WTC11 (cell line): ENCODE measurements around the gene OR10R2. TPM values are rescaled to one million over a fixed set of nuclear protein-coding genes. Genes with fewer than 3 reads are reported as not detected.

Experiments
- ATAC-seq: fragments of 200-7000 bp; cut with Tn5 transposase; 2 replicates; pipeline ENCODE4 v1.10.0; 2021; ENCODE audit warnings: mild to moderate bottlenecking, moderate library complexity
- CTCF ChIA-PET: fragments of 300-600 bp; sonication (Branson Sonifier 250); formaldehyde crosslinking; loops from one replicate; lab custom pipeline; 2021; ENCODE audit warnings: antibody characterized with exemption; lab: Charles Lee
- POLR2A ChIA-PET: fragments of 350-600 bp; sonication (Branson Sonifier 250); formaldehyde crosslinking; loops from one replicate; lab custom pipeline; 2021; ENCODE audit warnings: antibody characterized with exemption; lab: Charles Lee
- DNase-seq: peaks from one replicate; pipeline ENCODE4 v3.0.0; 2021; ENCODE audit warnings: low spot score
- H3K27ac Mint-ChIP-seq: 2 replicates; pipeline ENCODE4 v1.8.0; 2021; ENCODE audit warnings: mixed read lengths
- H3K27me3 Mint-ChIP-seq: 2 replicates; pipeline ENCODE4 v1.8.0; 2021; ENCODE audit warnings: low read depth, mild to moderate bottlenecking, moderate library complexity, mixed read lengths
- H3K36me3 Mint-ChIP-seq: 2 replicates; pipeline ENCODE4 v1.8.0; 2021; ENCODE audit warnings: mixed read lengths
- H3K4me1 Mint-ChIP-seq: 2 replicates; pipeline ENCODE4 v1.8.0; 2022; ENCODE audit warnings: mixed read lengths
- H3K4me3 Mint-ChIP-seq: 2 replicates; pipeline ENCODE4 v1.8.0; 2021; ENCODE audit warnings: mild to moderate bottlenecking, moderate library complexity, mixed read lengths
- H3K9me3 Mint-ChIP-seq: 2 replicates; pipeline ENCODE4 v1.8.0; 2021; ENCODE audit warnings: mixed read lengths
- EMX1 ChIP-seq: fragments of 250-450 bp; sonication (Bioruptor Pico); IDR thresholded peaks from 2 replicates; pipeline ENCODE4 v1.8.0; 2021; ENCODE audit warnings: mild to moderate bottlenecking
- FOXJ3 ChIP-seq: sonication (generic); formaldehyde crosslinking; IDR thresholded peaks from 2 replicates; pipeline ENCODE4 v1.9.0; 2021; ENCODE audit warnings: missing genetic modification reagents, mild to moderate bottlenecking, borderline replicate concordance
- FOXK1 ChIP-seq: sonication (generic); formaldehyde crosslinking; IDR thresholded peaks from 2 replicates; pipeline ENCODE4 v1.8.0; 2022; ENCODE audit warnings: mild to moderate bottlenecking, moderate library complexity, missing genetic modification reagents
- KAT7 ChIP-seq: sonication (generic); formaldehyde crosslinking; IDR thresholded peaks from 2 replicates; pipeline ENCODE4 v1.8.1; 2023; ENCODE audit warnings: missing genetic modification reagents, mild to moderate bottlenecking, borderline replicate concordance
- MYBL2 ChIP-seq: sonication (generic); formaldehyde crosslinking; IDR thresholded peaks from 2 replicates; pipeline ENCODE4 v1.8.1; 2023; ENCODE audit warnings: mild to moderate bottlenecking, moderate library complexity, missing genetic modification reagents
- NR3C1 ChIP-seq: sonication (generic); formaldehyde crosslinking; conservative IDR thresholded peaks from 2 replicates; pipeline ENCODE4 v1.8.1; 2023; ENCODE audit warnings: low read depth, mild to moderate bottlenecking, missing genetic modification reagents
- TEAD4 ChIP-seq: sonication (generic); formaldehyde crosslinking; IDR thresholded peaks from 2 replicates; pipeline ENCODE4 v1.8.0; 2022; ENCODE audit warnings: mild to moderate bottlenecking, missing genetic modification reagents
- ZNF317 ChIP-seq: sonication (generic); formaldehyde crosslinking; IDR thresholded peaks from 2 replicates; pipeline ENCODE4 v1.8.1; 2023; ENCODE audit warnings: low read depth, mild to moderate bottlenecking, moderate library complexity, missing genetic modification reagents, borderline replicate concordance
- total RNA-seq: library from RNA; stranded (reverse); gene quantifications from 3 replicates; pipeline ENCODE4 v1.2.3, GENCODE V29; 2021
- TF ChIP-seq, protein P1 (sequence below): sonication (generic); formaldehyde crosslinking; IDR thresholded peaks from 2 replicates; pipeline ENCODE4 v1.8.1; 2022; ENCODE audit warnings: mild to moderate bottlenecking, missing genetic modification reagents, moderate library complexity, borderline replicate concordance
- TF ChIP-seq, protein P2 (sequence below): sonication (generic); formaldehyde crosslinking; IDR thresholded peaks from 2 replicates; pipeline ENCODE4 v1.8.1; 2023; ENCODE audit warnings: mild to moderate bottlenecking, missing genetic modification reagents, borderline replicate concordance
- TF ChIP-seq, protein P3 (sequence below): fragments of 250-450 bp; sonication (Bioruptor Pico); IDR thresholded peaks from 2 replicates; pipeline ENCODE4 v1.9.0; 2021; ENCODE audit warnings: mild to moderate bottlenecking
- TF ChIP-seq, protein P4 (sequence below): sonication (generic); formaldehyde crosslinking; IDR thresholded peaks from 2 replicates; pipeline ENCODE4 v1.8.1; 2022; ENCODE audit warnings: missing genetic modification reagents, borderline replicate concordance
- TF ChIP-seq, protein P5 (sequence below): sonication (generic); formaldehyde crosslinking; IDR thresholded peaks from 2 replicates; pipeline ENCODE4 v1.8.0; 2023; ENCODE audit warnings: mild to moderate bottlenecking, missing genetic modification reagents

OR10R2 gene
- total RNA-seq, 1 experiment from 2014 or later: not detected

DNA sequence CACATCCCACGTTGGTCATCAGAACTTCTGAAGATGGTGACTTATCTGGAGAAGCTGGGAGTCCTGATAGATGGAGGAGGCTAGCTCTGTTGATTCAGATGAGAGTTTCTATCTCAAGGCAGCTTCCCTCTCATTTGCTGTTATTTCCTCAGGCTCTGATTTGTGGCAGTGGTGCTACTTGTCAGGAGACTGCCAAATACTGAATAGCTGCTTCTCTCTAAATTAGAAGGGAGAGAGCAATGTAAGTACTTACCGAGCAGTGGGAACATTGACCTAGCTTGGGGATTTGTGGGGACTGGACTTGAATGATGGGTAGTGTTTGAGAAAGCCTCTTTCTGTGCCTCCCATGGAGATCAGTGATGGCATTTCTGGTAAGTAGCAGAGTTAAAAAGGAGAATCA, 10.5 kb upstream of the OR10R2 start, which contains the start of gene OR10K1 (continued):
- TF ChIP-seq, protein P1, sequence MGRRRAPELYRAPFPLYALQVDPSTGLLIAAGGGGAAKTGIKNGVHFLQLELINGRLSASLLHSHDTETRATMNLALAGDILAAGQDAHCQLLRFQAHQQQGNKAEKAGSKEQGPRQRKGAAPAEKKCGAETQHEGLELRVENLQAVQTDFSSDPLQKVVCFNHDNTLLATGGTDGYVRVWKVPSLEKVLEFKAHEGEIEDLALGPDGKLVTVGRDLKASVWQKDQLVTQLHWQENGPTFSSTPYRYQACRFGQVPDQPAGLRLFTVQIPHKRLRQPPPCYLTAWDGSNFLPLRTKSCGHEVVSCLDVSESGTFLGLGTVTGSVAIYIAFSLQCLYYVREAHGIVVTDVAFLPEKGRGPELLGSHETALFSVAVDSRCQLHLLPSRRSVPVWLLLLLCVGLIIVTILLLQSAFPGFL (CRISPR knock-in tag): no peak
- TF ChIP-seq, protein P2, sequence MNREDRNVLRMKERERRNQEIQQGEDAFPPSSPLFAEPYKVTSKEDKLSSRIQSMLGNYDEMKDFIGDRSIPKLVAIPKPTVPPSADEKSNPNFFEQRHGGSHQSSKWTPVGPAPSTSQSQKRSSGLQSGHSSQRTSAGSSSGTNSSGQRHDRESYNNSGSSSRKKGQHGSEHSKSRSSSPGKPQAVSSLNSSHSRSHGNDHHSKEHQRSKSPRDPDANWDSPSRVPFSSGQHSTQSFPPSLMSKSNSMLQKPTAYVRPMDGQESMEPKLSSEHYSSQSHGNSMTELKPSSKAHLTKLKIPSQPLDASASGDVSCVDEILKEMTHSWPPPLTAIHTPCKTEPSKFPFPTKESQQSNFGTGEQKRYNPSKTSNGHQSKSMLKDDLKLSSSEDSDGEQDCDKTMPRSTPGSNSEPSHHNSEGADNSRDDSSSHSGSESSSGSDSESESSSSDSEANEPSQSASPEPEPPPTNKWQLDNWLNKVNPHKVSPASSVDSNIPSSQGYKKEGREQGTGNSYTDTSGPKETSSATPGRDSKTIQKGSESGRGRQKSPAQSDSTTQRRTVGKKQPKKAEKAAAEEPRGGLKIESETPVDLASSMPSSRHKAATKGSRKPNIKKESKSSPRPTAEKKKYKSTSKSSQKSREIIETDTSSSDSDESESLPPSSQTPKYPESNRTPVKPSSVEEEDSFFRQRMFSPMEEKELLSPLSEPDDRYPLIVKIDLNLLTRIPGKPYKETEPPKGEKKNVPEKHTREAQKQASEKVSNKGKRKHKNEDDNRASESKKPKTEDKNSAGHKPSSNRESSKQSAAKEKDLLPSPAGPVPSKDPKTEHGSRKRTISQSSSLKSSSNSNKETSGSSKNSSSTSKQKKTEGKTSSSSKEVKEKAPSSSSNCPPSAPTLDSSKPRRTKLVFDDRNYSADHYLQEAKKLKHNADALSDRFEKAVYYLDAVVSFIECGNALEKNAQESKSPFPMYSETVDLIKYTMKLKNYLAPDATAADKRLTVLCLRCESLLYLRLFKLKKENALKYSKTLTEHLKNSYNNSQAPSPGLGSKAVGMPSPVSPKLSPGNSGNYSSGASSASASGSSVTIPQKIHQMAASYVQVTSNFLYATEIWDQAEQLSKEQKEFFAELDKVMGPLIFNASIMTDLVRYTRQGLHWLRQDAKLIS: no peak
- TF ChIP-seq KAT7 (CRISPR knock-in tag) (no peak), ZNF317 (CRISPR knock-in tag) (no peak)

DNA sequence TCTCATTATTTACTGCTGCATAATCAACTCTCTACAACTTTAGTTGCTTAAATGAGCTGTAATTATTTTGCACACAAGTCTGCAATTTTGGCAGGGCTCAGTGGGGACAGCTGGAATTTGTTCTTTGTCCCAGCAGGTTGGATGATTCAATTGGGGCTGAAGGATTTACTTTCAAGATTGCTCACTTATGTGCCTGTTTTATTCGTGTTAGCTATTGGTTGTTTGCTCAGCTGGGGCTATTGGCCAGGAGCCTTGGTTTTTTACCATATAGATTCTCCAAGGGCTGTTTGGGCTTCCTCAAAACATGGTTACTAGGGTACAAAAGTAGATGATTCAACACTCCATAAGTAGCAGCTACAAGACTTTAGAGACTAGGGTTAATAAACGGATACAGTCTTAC, 13.4 kb downstream of the OR10R2 start:
- ChIA-PET POLR2A (no interaction called here), CTCF (interaction anchor here (3.8 kb wide), 1 partner anchor 11 kb away, joined by 12 read pairs; no protein-coding TSS in a partner anchor)
- no peaks in the 10 kb centered on the region for H3K36me3 Mint-ChIP-seq
- ATAC-seq (no peak), DNase-seq (no peak)
- H3K27ac Mint-ChIP-seq: no peak overlapping the region
- H3K4me1 Mint-ChIP-seq: peaks cover 23% of the 10 kb centered on the region
- H3K27me3 Mint-ChIP-seq: no peaks in the 10 kb centered on the region
- TF ChIP-seq, protein P3, sequence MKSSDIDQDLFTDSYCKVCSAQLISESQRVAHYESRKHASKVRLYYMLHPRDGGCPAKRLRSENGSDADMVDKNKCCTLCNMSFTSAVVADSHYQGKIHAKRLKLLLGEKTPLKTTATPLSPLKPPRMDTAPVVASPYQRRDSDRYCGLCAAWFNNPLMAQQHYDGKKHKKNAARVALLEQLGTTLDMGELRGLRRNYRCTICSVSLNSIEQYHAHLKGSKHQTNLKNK (CRISPR knock-in tag): no peak
- TF ChIP-seq FOXK1: no peak
- no peak for TF ChIP-seq NR3C1 (CRISPR knock-in tag)
- H3K4me3 Mint-ChIP-seq: no peak overlapping the region
- peaks cover 1% of the 10 kb centered on the region for H3K9me3 Mint-ChIP-seq

DNA sequence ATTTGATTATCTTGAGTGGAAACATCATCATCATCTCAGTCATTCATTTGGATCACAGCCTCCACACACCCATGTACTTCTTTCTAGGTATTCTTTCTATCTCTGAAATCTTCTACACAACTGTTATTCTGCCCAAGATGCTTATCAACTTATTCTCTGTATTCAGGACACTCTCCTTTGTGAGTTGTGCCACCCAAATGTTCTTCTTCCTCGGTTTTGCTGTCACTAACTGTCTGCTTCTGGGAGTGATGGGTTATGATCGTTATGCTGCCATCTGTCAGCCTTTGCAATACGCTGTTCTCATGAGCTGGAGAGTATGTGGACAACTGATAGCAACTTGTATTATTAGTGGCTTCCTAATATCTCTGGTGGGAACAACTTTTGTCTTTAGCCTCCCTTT, 19.3 kb downstream of the OR10R2 start:
- CTCF ChIA-PET: interaction anchor here (3.0 kb wide), 1 partner anchor 288 kb away, joined by 9 read pairs; no protein-coding TSS in a partner anchor
- H3K4me1 Mint-ChIP-seq: peaks cover 13% of the 10 kb centered on the region
- H3K27ac Mint-ChIP-seq: no peak overlapping the region
- no peaks in the 10 kb centered on the region for H3K36me3 Mint-ChIP-seq
- TF ChIP-seq MYBL2 (no peak), EMX1 (no peak), TEAD4 (no peak), FOXJ3 (CRISPR knock-in tag) (no peak)
- TF ChIP-seq, protein P4, sequence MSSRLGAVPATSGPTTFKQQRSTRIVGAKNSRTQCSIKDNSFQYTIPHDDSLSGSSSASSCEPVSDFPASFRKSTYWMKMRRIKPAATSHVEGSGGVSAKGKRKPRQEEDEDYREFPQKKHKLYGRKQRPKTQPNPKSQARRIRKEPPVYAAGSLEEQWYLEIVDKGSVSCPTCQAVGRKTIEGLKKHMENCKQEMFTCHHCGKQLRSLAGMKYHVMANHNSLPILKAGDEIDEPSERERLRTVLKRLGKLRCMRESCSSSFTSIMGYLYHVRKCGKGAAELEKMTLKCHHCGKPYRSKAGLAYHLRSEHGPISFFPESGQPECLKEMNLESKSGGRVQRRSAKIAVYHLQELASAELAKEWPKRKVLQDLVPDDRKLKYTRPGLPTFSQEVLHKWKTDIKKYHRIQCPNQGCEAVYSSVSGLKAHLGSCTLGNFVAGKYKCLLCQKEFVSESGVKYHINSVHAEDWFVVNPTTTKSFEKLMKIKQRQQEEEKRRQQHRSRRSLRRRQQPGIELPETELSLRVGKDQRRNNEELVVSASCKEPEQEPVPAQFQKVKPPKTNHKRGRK: no peak
- TF ChIP-seq, protein P5, sequence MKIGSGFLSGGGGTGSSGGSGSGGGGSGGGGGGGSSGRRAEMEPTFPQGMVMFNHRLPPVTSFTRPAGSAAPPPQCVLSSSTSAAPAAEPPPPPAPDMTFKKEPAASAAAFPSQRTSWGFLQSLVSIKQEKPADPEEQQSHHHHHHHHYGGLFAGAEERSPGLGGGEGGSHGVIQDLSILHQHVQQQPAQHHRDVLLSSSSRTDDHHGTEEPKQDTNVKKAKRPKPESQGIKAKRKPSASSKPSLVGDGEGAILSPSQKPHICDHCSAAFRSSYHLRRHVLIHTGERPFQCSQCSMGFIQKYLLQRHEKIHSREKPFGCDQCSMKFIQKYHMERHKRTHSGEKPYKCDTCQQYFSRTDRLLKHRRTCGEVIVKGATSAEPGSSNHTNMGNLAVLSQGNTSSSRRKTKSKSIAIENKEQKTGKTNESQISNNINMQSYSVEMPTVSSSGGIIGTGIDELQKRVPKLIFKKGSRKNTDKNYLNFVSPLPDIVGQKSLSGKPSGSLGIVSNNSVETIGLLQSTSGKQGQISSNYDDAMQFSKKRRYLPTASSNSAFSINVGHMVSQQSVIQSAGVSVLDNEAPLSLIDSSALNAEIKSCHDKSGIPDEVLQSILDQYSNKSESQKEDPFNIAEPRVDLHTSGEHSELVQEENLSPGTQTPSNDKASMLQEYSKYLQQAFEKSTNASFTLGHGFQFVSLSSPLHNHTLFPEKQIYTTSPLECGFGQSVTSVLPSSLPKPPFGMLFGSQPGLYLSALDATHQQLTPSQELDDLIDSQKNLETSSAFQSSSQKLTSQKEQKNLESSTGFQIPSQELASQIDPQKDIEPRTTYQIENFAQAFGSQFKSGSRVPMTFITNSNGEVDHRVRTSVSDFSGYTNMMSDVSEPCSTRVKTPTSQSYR (CRISPR knock-in tag): no peak
- TF ChIP-seq, all 79 proteins: peak for 0
- Mint-ChIP-seq H3K9me3 (no peaks in the 10 kb centered on the region), H3K27me3 (no peaks in the 10 kb centered on the region), H3K4me3 (no peak overlapping the region)
- ATAC-seq (no peak), DNase-seq (no peak)
- POLR2A ChIA-PET: no interaction called here
